ENCODE results near the gene TEAD3. TPM values are rescaled to one million over a fixed set of nuclear protein-coding genes. Genes with fewer than 3 reads are reported as not detected.

TEAD3 gene
- total RNA-seq, 1 donor: 11.6 TPM

DNA sequence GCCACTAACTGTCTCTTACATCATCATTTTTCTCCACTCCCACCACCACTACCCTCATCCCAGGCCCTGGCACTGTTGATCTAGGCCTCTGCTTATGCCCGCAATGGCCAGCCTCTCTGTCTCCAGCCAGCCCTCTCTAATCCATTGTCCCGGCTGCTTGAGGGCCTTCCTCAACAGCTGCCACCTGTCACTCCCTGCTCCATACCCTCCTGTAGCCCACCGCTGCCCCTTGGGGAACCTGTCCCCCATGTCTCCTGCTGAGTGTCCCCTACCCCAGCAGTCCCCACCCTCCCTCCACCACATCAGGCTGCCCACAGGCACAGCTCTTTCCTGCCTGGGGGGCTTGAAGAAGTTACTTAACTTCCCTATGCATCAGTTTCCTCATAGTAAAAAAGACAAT, 13.4 kb downstream of the TEAD3 start:
- TF ChIP-seq, protein P1, sequence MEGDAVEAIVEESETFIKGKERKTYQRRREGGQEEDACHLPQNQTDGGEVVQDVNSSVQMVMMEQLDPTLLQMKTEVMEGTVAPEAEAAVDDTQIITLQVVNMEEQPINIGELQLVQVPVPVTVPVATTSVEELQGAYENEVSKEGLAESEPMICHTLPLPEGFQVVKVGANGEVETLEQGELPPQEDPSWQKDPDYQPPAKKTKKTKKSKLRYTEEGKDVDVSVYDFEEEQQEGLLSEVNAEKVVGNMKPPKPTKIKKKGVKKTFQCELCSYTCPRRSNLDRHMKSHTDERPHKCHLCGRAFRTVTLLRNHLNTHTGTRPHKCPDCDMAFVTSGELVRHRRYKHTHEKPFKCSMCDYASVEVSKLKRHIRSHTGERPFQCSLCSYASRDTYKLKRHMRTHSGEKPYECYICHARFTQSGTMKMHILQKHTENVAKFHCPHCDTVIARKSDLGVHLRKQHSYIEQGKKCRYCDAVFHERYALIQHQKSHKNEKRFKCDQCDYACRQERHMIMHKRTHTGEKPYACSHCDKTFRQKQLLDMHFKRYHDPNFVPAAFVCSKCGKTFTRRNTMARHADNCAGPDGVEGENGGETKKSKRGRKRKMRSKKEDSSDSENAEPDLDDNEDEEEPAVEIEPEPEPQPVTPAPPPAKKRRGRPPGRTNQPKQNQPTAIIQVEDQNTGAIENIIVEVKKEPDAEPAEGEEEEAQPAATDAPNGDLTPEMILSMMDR (IDR thresholded peaks at IDR 0.05; ENCODE audit: insufficient read depth, low read length): no peak
- H3K4me3 ChIP-seq (ENCODE audit: low read depth, low read length): no peak overlapping the region
- DNase-seq (ENCODE audit: low read depth): no peak

DNA sequence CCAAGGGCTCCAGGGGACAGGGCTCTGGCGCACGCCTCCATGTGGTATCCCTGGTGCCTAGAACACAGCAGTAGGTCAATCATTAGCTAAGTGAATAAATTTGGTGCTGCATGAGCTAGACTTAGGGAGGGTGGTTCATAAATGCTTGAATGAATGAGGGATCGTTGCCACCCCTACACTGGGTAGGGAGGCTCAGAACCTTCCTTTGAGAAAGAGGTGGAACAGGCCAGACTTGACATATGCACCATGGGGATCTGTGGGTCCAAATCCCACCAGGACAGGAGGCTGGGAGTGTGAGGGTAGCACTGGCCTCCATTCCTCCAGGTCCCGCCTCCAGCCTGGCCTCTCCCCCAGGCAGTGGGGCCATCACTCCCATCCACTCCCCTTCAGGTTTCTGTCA, 13.8 kb downstream of the TEAD3 start:
- H3K4me3 ChIP-seq (ENCODE audit: low read depth, low read length): no peak overlapping the region
- TF ChIP-seq, protein P1 (IDR thresholded peaks at IDR 0.05; ENCODE audit: insufficient read depth, low read length): no peak
- no peak for DNase-seq (ENCODE audit: low read depth)

DNA sequence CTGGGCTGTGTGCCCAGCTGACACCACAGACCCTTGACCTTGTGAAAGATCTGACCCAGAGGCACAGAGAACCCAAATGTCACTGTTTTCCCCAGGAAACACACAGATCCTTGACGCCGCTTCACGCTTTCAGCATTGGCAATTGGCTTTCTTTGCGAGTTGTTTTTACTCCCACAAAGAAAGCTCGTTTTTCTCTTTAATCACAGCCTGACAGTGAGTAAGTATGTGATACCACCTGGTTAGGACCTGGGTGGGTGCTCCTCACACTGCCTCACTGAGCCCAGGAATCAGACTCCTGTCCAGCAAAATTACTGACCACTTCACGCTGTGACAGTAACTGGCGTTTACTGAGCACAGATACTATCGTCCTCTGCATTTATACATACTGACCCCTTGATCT, 15.7 kb downstream of the TEAD3 start:
- H3K4me3 ChIP-seq (ENCODE audit: low read depth, low read length): no peak overlapping the region
- TF ChIP-seq, protein P1 (IDR thresholded peaks at IDR 0.05; ENCODE audit: insufficient read depth, low read length): no peak
- DNase-seq (ENCODE audit: low read depth): no peak

DNA sequence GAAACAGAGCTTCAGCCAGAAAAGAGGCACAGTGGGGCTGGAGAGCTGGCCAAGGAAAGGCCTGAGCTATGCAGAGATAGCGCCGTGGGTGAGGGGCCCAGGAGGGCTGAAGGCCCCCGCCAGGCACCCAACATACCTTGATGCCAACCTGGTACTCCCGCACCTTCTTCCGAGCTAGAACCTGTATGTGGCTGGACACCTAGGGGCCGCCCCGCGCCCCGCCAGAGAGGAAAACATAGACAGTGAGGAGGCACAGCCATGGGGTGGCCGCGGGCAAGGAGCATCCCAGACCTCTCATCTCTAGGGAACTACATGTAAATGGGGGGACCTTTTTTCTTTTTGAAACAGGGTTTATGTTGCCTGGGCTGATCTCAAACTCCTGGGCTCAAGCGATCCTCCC, 16.7 kb downstream of the TEAD3 start:
- no peak for DNase-seq (ENCODE audit: low read depth)
- TF ChIP-seq, protein P1 (IDR thresholded peaks at IDR 0.05; ENCODE audit: insufficient read depth, low read length): no peak
- no peak overlapping the region for H3K4me3 ChIP-seq (ENCODE audit: low read depth, low read length)

DNA sequence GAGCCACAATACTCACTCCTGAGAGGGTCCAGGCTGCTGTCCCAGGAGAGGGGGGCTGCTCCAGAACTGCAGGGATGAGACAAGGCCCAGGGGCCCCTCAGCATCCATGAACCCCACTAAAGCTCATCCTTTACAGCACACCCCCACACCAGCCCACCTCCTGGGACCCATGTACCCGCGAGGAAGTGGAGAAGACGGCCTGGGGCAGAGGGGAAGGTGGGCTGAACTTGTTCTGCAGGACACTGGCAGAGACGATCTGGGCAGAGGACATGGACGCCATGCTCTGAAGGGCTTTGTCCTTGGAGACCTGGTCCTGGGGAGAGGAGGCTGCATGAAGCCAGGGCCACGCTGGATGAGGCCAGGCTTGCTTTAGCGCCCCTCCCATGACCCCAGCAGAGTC, 18.6 kb downstream of the TEAD3 start:
- no peak overlapping the region for H3K4me3 ChIP-seq (ENCODE audit: low read depth, low read length)
- no peak for DNase-seq (ENCODE audit: low read depth)
- TF ChIP-seq, protein P1 (IDR thresholded peaks at IDR 0.05; ENCODE audit: insufficient read depth, low read length): no peak

DNA sequence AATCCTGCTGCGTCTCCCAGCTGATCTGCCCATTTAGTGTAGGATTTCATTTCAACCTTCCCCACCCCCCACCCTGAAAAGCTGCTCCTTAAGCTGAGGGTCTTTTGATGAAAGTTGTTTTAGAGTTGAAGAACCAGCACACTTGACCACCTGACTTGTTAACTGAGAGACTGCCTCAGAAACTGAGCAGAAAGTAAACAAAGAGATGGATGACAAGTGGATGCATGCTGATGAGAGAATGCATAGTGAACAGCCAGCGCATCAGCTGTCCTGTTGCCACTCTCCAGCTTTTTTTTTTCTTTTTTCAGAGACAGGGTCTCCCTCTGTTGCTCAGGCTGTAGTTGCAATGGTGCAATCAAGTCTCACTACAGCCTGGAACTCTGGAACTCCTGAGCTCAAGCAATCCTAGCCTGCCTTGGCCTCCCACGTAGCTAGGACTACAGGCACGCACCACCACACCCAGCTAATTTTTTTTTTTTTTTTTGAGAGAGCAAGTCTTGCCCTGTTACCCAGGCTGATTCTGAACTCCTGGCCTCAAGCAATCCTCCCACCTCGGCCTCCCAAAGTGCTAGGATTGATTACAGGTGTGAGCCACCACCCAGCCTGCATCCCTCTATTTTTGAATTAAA, 19.2 kb downstream of the TEAD3 start:
- TF ChIP-seq, protein P1 (IDR thresholded peaks at IDR 0.05; ENCODE audit: insufficient read depth, low read length): no peak
- no peak for DNase-seq (ENCODE audit: low read depth)
- H3K4me3 ChIP-seq (ENCODE audit: low read depth, low read length): no peak overlapping the region

DNA sequence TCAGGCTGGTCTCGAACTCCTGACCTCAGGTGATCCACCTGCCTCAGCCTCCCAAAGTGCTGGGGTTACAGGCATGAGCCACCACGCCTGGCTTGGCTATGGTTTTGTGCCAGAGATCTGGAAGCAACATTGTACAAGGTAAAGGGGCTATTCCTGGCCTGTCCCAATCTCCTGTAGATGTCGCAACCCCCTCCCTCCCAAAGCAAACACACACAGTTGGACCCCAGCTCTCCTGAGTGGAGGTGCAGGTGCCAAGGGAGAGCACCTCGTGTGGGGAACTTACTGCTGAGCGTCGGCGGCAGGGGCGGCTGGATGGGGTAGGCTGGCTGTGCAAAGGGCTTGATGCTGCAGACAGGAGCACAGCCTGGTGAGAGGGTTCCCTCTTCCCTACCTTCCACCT, 19.9 kb downstream of the TEAD3 start:
- H3K4me3 ChIP-seq (ENCODE audit: low read depth, low read length): no peak overlapping the region
- TF ChIP-seq, protein P1 (IDR thresholded peaks at IDR 0.05; ENCODE audit: insufficient read depth, low read length): no peak
- DNase-seq (ENCODE audit: low read depth): no peak
